Endothelial cell of umbilical vein (primary cell): ENCODE measurements around the gene DHRS7B. TPM values are rescaled to one million over a fixed set of nuclear protein-coding genes. Genes with fewer than 3 reads are reported as not detected.

ENCODE experiments used
- BruUV-seq: library from RNA; stranded (reverse); fragments of 400-500 nt; replicated peaks from 2 replicates; lab custom pipeline; 2021; lab: Mats Ljungman, UMichigan
- CTCF ChIA-PET: fragments of 300-600, 350-600 bp; sonication (Branson Sonifier 250); formaldehyde crosslinking; loops from one replicate; lab custom pipeline; 2021; ENCODE audit warnings: antibody characterized with exemption, inconsistent platforms; lab: Charles Lee
- POLR2A ChIA-PET: fragments of 300-600, 350-600 bp; sonication (Branson Sonifier 250); formaldehyde crosslinking; loops from one replicate; lab custom pipeline; 2021; ENCODE audit warnings: antibody characterized with exemption, inconsistent platforms; lab: Charles Lee
- DNase-seq: peaks from one replicate; pipeline ENCODE4 v3.0.0-alpha.2; 2011; ENCODE audit warnings: low read depth, low spot score
- FAIRE-seq: peaks from 2 replicates; lab custom pipeline; 2011; peaks lifted over from hg19 to GRCh38; lab: Jason Lieb, UNC
- H2AFZ ChIP-seq: 2 replicates; pipeline ENCODE4 v1.6.0; 2012; ENCODE audit warnings: low read depth, low read length, control low read depth, inconsistent platforms
- H3K27ac ChIP-seq: 2 replicates; pipeline ENCODE4 v1.5.1; 2011; ENCODE audit warnings: low read depth, mild to moderate bottlenecking, control low read depth, low read length, moderate library complexity; ENCODE audit not compliant: insufficient read depth
- H3K27me3 ChIP-seq, 2 experiments: 2 replicates each; pipeline versions ENCODE4 v1.6.0 to v1.6.1; 2011; ENCODE audit warnings: low read length in 2 of 2, mixed read lengths in 1 of 2; ENCODE audit not compliant: control insufficient read depth in 2 of 2, insufficient read depth in 2 of 2
- H3K36me3 ChIP-seq, 2 experiments: 2 replicates in 1 of 2; 3 replicates in 1 of 2; pipeline ENCODE4 v1.5.1; 2011; ENCODE audit warnings: low read length in 2 of 2, mild to moderate bottlenecking in 1 of 2, moderate library complexity in 1 of 2; ENCODE audit not compliant: control insufficient read depth in 2 of 2, insufficient read depth in 2 of 2; ENCODE audit errors: extremely low read depth in 1 of 2
- H3K4me1 ChIP-seq: 3 replicates; pipeline ENCODE4 v1.5.1; 2011; ENCODE audit warnings: mild to moderate bottlenecking, low read length; ENCODE audit not compliant: control insufficient read depth, insufficient read depth; ENCODE audit errors: extremely low read depth
- H3K4me2 ChIP-seq: 2 replicates; pipeline ENCODE4 v1.6.1; 2011; ENCODE audit warnings: low read length, control low read depth, mixed read lengths; ENCODE audit not compliant: insufficient read depth
- H3K4me3 ChIP-seq, 3 experiments: fragments of 200-600 bp in 1 of 3; sonication (generic), shearing (Covaris generic) in 1 of 3; replicated peaks in 1 of 3; 2 replicates each; pipeline ENCODE4 v1.5.1; 2011 to 2016; ENCODE audit warnings: control low read depth in 3 of 3, low read length in 3 of 3, mild to moderate bottlenecking in 2 of 3, inconsistent platforms in 1 of 3, low read depth in 1 of 3, moderate library complexity in 1 of 3; ENCODE audit not compliant: insufficient read depth in 1 of 3
- H3K79me2 ChIP-seq: 2 replicates; pipeline ENCODE4 v1.6.0; 2012; ENCODE audit warnings: low read length, inconsistent platforms; ENCODE audit not compliant: control insufficient read depth, insufficient read depth
- H3K9ac ChIP-seq: replicated peaks from 2 replicates; pipeline ENCODE3; 2011; ENCODE audit warnings: low read length, control low read depth; ENCODE audit not compliant: insufficient read depth; ENCODE audit errors: extremely low read depth
- H3K9me1 ChIP-seq: replicated peaks from 3 replicates; pipeline ENCODE4 v1.6.0; 2011; ENCODE audit warnings: mild to moderate bottlenecking, low read length; ENCODE audit not compliant: control insufficient read depth, insufficient read depth; ENCODE audit errors: extremely low read depth
- H3K9me3 ChIP-seq: replicated peaks from 2 replicates; pipeline ENCODE4 v1.5.1; 2012; ENCODE audit warnings: low read length, inconsistent platforms; ENCODE audit not compliant: control insufficient read depth, insufficient read depth
- H4K20me1 ChIP-seq: replicated peaks from 2 replicates; pipeline ENCODE3; 2011; ENCODE audit warnings: mild to moderate bottlenecking, low read length; ENCODE audit not compliant: control insufficient read depth, insufficient read depth; ENCODE audit errors: extremely low read depth
- CTCF ChIP-seq, 2 donors: IDR thresholded peaks; 1 replicate in 1 of 2; 2 replicates in 1 of 2; pipeline ENCODE4 v1.5.1; 2011; ENCODE audit warnings: low read length in 2 of 2, mild to moderate bottlenecking in 2 of 2, moderate library complexity in 2 of 2, control low read depth in 1 of 2, inconsistent platforms in 1 of 2, low read depth in 1 of 2; ENCODE audit not compliant: insufficient read depth in 1 of 2; ENCODE audit errors: extremely low read depth in 1 of 2
- EZH2 ChIP-seq: IDR thresholded peaks from 2 replicates; pipeline ENCODE4 v1.6.1; 2012; ENCODE audit warnings: borderline replicate concordance, low read depth, mild to moderate bottlenecking, moderate library complexity, low read length, inconsistent platforms; ENCODE audit not compliant: severe bottlenecking
- FOS ChIP-seq: IDR thresholded peaks from 2 replicates; pipeline ENCODE4 v1.6.1; 2011; ENCODE audit warnings: mild to moderate bottlenecking, low read length, moderate library complexity, borderline replicate concordance; ENCODE audit not compliant: insufficient read depth
- GATA2 ChIP-seq: IDR thresholded peaks from 2 replicates; pipeline ENCODE4 v1.7.0; 2011; ENCODE audit warnings: low read depth, mild to moderate bottlenecking, moderate library complexity, mixed read lengths, low read length; ENCODE audit not compliant: insufficient read length, insufficient read depth
- JUN ChIP-seq: IDR thresholded peaks from 2 replicates; pipeline ENCODE4 v1.6.1; 2011; ENCODE audit warnings: borderline replicate concordance, low read depth; ENCODE audit not compliant: insufficient read length, insufficient read depth
- MAX ChIP-seq: IDR thresholded peaks from 2 replicates; pipeline ENCODE4 v1.6.1; 2011; ENCODE audit not compliant: insufficient read depth, insufficient read length
- MYC ChIP-seq: IDR thresholded peaks from one replicate; pipeline ENCODE4 v1.6.1; 2011; ENCODE audit warnings: mild to moderate bottlenecking, low read depth, low read length
- POLR2A ChIP-seq: IDR thresholded peaks from 2 replicates; pipeline ENCODE4 v1.6.1; 2012; ENCODE audit warnings: low read depth, mild to moderate bottlenecking, control low read depth, low read length
- POLR2AphosphoS5 ChIP-seq: IDR thresholded peaks from 2 replicates; pipeline ENCODE4 v1.6.1; 2012; ENCODE audit warnings: low read depth, mild to moderate bottlenecking, control low read depth, low read length, moderate library complexity; ENCODE audit not compliant: insufficient read depth
- dilution Hi-C: fragments of 300-500 bp; cut with MboI; formaldehyde crosslinking; loops from one replicate; pipeline ENCODE4 v1.15.0; 2019; ENCODE audit warnings: low sequenced_read_pairs; ENCODE audit not compliant: extremely low pct_ligation_motif_present
- intact Hi-C: fragments of 100-400 bp; cut with micrococcal nuclease; formaldehyde crosslinking; loops from one replicate; pipeline ENCODE4 v1.10.0; 2022
- polyA plus RNA-seq, 4 experiments: library from polyadenylated mRNA; depleted of rRNA in 3 of 4; stranded (reverse) in 3 of 4; unstranded in 1 of 4; fragments of >200 nt; gene quantifications; 2 replicates each; pipeline versions ENCODE4 v1.2.1 to v1.2.3, GENCODE V29; 2011 to 2012; ENCODE audit warnings: missing spikeins in 1 of 4
- total RNA-seq: library from RNA; stranded (reverse); gene quantifications from 2 replicates; pipeline ENCODE4 v1.2.3, GENCODE V29; 2021

DHRS7B gene
- total and polyA plus RNA-seq, 2 donors (not counting 3 experiments of a cell fraction or from before 2014, with no cell fraction given) = 14.0 to 28.1 TPM

- TF ChIP-seq CTCF (IDR thresholded peaks at IDR 0.05; ENCODE audit: extremely low read depth in 1 of 2, insufficient read depth in 1 of 2, low read depth in 1 of 2, low read length in 2 of 2) (no peak), EZH2 (no peak), MAX (no peak), POLR2AphosphoS5 (no peak), FOS (no peak), GATA2 (no peak), MYC (no peak), POLR2A (no peak), JUN (no peak)
- dilution Hi-C loops = no loop called here
- Histone ChIP-seq H3K9ac (no peak overlapping the region), H3K4me2 (no peak overlapping the region), H3K79me2 (no peaks in the 10 kb centered on the region), H2AFZ (no peak overlapping the region), H3K9me1 (no peaks in the 10 kb centered on the region), H3K4me1 (no peaks in the 10 kb centered on the region), H3K27ac (no peak overlapping the region), H3K4me3 (no peak overlapping the region), H3K36me3 (no peaks in the 10 kb centered on the region), H3K27me3 (no peaks in the 10 kb centered on the region), H3K9me3 (no peaks in the 10 kb centered on the region), H4K20me1 (no peaks in the 10 kb centered on the region)
- BruUV-seq = no TSS peak
- FAIRE-seq (no peak), DNase-seq (no peak)
- intact Hi-C loops = no loop called here
- ChIA-PET POLR2A (no interaction called here), CTCF (interaction anchor here (1.1 kb wide), 1 partner anchor 57 kb away, joined by 5 read pairs; no protein-coding TSS in a partner anchor)
Measured at GRCh38 chr17:21177401-21177800, 50.6 kb downstream of the DHRS7B start.
